ENCODE measurements around the gene LAMA5. TPM values are rescaled to one million over a fixed set of nuclear protein-coding genes. Genes with fewer than 3 reads are reported as not detected.

Gene LAMA5
- total RNA-seq, 4 donors from 2014 or later: 13.0 to 35.8 (median 22.7) TPM

- TF ChIP-seq POLR2A (IDR thresholded peaks at IDR 0.05) (no peak), CTCF (IDR thresholded peaks at IDR 0.05 in 4 of 5, conservative IDR thresholded peaks at IDR 0.05 in 1 of 5) (no peak)
- intact Hi-C loops (cut with DNase I; ENCODE audit: low total_unique reads): no loop called here
- peaks cover 0 to 7% of the 10 kb centered on the region in 2 donors for H3K36me3 ChIP-seq
- no peaks in the 10 kb centered on the region for H3K4me1 ChIP-seq
- in situ Hi-C loops (cut with MboI; ENCODE audit: low sequenced_read_pairs in 4 of 4): no loop called here
- ATAC-seq (no peak), DNase-seq (no peak)
- H3K9me3 ChIP-seq: no peaks in the 10 kb centered on the region
- no peak overlapping the region for H3K27ac ChIP-seq
- no peak overlapping the region for H3K4me3 ChIP-seq
- no peaks in the 10 kb centered on the region for H3K27me3 ChIP-seq
These were observed 43.7 kb downstream of the LAMA5 start for GRCh38 chr20:62323146-62323979.

GRCh38 chr20:62322492-62323041 is 44.5 kb downstream of the LAMA5 start:
- in situ Hi-C loops (cut with MboI; ENCODE audit: low sequenced_read_pairs in 4 of 4): no loop called here

GRCh38 chr20:62321975-62322374 is 45.1 kb downstream of the LAMA5 start:
- Histone ChIP-seq H3K9me3 (no peaks in the 10 kb centered on the region), H3K36me3 (peaks cover 0 to 10% of the 10 kb centered on the region in 2 donors), H3K27me3 (no peaks in the 10 kb centered on the region), H3K4me1 (no peaks in the 10 kb centered on the region), H3K4me3 (no peak overlapping the region), H3K27ac (no peak overlapping the region)
- intact Hi-C loops (cut with DNase I; ENCODE audit: low total_unique reads) (no loop called here), in situ Hi-C loops (cut with MboI; ENCODE audit: low sequenced_read_pairs in 4 of 4) (no loop called here)
- ATAC-seq (no peak), DNase-seq (no peak)
- TF ChIP-seq CTCF (IDR thresholded peaks at IDR 0.05 in 4 of 5, conservative IDR thresholded peaks at IDR 0.05 in 1 of 5): no peak
- no peak for TF ChIP-seq POLR2A (IDR thresholded peaks at IDR 0.05)

More at GRCh38 chr20:62322492-62323041, 44.5 kb downstream of the LAMA5 start:
- H3K4me3 ChIP-seq: no peak overlapping the region
- no peak overlapping the region for H3K27ac ChIP-seq
- no peak for ATAC-seq
- DNase-seq: no peak
- TF ChIP-seq CTCF (IDR thresholded peaks at IDR 0.05 in 4 of 5, conservative IDR thresholded peaks at IDR 0.05 in 1 of 5): no peak
- no peak for TF ChIP-seq POLR2A (IDR thresholded peaks at IDR 0.05)
- H3K36me3 ChIP-seq: peaks cover 0 to 4% of the 10 kb centered on the region in 2 donors
- intact Hi-C loops (cut with DNase I; ENCODE audit: low total_unique reads): no loop called here
- H3K27me3 ChIP-seq: no peaks in the 10 kb centered on the region
- no peaks in the 10 kb centered on the region for H3K9me3 ChIP-seq
- no peaks in the 10 kb centered on the region for H3K4me1 ChIP-seq

- no peaks in the 10 kb centered on the region for H3K9me3 ChIP-seq
- no peak overlapping the region for H3K27ac ChIP-seq
- no peak overlapping the region for H3K4me3 ChIP-seq
- DNase-seq (no peak), ATAC-seq (peak in 1 of 2 donors; percentile 22)
- intact Hi-C loops (cut with DNase I; ENCODE audit: low total_unique reads) (no loop called here), in situ Hi-C loops (cut with MboI; ENCODE audit: low sequenced_read_pairs in 4 of 4) (no loop called here)
- peaks cover 0 to 13% of the 10 kb centered on the region in 2 donors for H3K36me3 ChIP-seq
- H3K4me1 ChIP-seq: no peaks in the 10 kb centered on the region
- no peaks in the 10 kb centered on the region for H3K27me3 ChIP-seq
- TF ChIP-seq CTCF (IDR thresholded peaks at IDR 0.05 in 4 of 5, conservative IDR thresholded peaks at IDR 0.05 in 1 of 5) (no peak), POLR2A (IDR thresholded peaks at IDR 0.05) (no peak)
These were observed 45.6 kb downstream of the LAMA5 start for GRCh38 chr20:62321521-62321948.

Data from gastrocnemius medialis (tissue), 4 donors.